OCI-LY7 (cell line): Measurements from ENCODE around the gene SLC66A2. TPM values are rescaled to one million over a fixed set of nuclear protein-coding genes. Genes with fewer than 3 reads are reported as not detected.
A peak's percentile ranks its signal among the peaks of the same experiment; 100 is the strongest.

Experiments used
- BruUV-seq: library from RNA; stranded (reverse); fragments of 400-500 nt; replicated peaks from 2 replicates; lab custom pipeline; 2021; lab: Mats Ljungman, UMichigan
- CTCF ChIA-PET: fragments of 300-600 bp; sonication (Branson Sonifier 250); formaldehyde crosslinking; loops from one replicate; lab custom pipeline; 2022; ENCODE audit warnings: antibody characterized with exemption; ENCODE audit not compliant: unreplicated experiment; lab: Charles Lee
- POLR2A ChIA-PET: fragments of 300-600 bp; sonication (Branson Sonifier 250); formaldehyde crosslinking; loops from one replicate; lab custom pipeline; 2022; ENCODE audit warnings: antibody characterized with exemption; lab: Charles Lee
- DNase-seq: peaks from one replicate; pipeline ENCODE4 v3.0.0-alpha.2; 2015; ENCODE audit warnings: low spot score
- H2AFZ ChIP-seq: fragments of 200-600 bp; sonication (generic), shearing (Covaris generic); 2 replicates; pipeline ENCODE4 v1.6.1; 2014; ENCODE audit warnings: mild to moderate bottlenecking, antibody characterized with exemption, low read length, moderate library complexity
- H3K27ac ChIP-seq: fragments of 200-600 bp; sonication (generic); 2 replicates; pipeline ENCODE4 v1.5.1; 2014; ENCODE audit warnings: mixed run types, low read depth, mild to moderate bottlenecking, moderate library complexity, low read length, inconsistent platforms; ENCODE audit not compliant: poor library complexity, severe bottlenecking
- H3K36me3 ChIP-seq: fragments of 200-600 bp; sonication (generic); 2 replicates; pipeline ENCODE4 v1.6.1; 2014; ENCODE audit warnings: mild to moderate bottlenecking, antibody characterized with exemption, low read length, moderate library complexity, mixed read lengths; ENCODE audit not compliant: insufficient read depth
- H3K4me1 ChIP-seq: fragments of 200-600 bp; sonication (generic); 2 replicates; pipeline ENCODE4 v1.5.1; 2014; ENCODE audit warnings: mild to moderate bottlenecking, low read length; ENCODE audit not compliant: insufficient read depth, poor library complexity, severe bottlenecking
- H3K4me2 ChIP-seq: fragments of 200-600 bp; sonication (generic); 2 replicates; pipeline ENCODE4 v1.6.1; 2014; ENCODE audit warnings: mild to moderate bottlenecking, low read length
- H3K4me3 ChIP-seq: fragments of 200-600 bp; sonication (generic); 2 replicates; pipeline ENCODE4 v1.5.1; 2014; ENCODE audit warnings: mild to moderate bottlenecking, low read depth, low read length; ENCODE audit not compliant: poor library complexity, severe bottlenecking
- H3K79me2 ChIP-seq: fragments of 200-600 bp; sonication (generic); 2 replicates; pipeline ENCODE4 v1.6.1; 2016; ENCODE audit warnings: low read depth, mild to moderate bottlenecking, low read length, moderate library complexity, mixed read lengths; ENCODE audit not compliant: insufficient read depth
- H3K9me2 ChIP-seq: fragments of 200-600 bp; sonication (generic); 2 replicates; pipeline ENCODE4 v1.6.1; 2016; ENCODE audit warnings: mild to moderate bottlenecking, low read length, mixed read lengths; ENCODE audit not compliant: insufficient read depth
- H3K9me3 ChIP-seq: fragments of 200-600 bp; sonication (generic); 2 replicates; pipeline ENCODE4 v1.6.1; 2014; ENCODE audit warnings: mild to moderate bottlenecking, mixed run types, low read length, mixed read lengths
- H4K20me1 ChIP-seq: fragments of 200-600 bp; sonication (generic); 2 replicates; pipeline ENCODE4 v1.6.1; 2014; ENCODE audit warnings: mild to moderate bottlenecking, antibody characterized with exemption, low read length, moderate library complexity, mixed read lengths; ENCODE audit not compliant: insufficient read depth
- EZH2phosphoT487 ChIP-seq: fragments of 200-600 bp; sonication (generic); IDR thresholded peaks from 2 replicates; pipeline ENCODE4 v1.6.1; 2018; ENCODE audit warnings: low read depth, borderline replicate concordance, mild to moderate bottlenecking, mixed run types, antibody characterized with exemption, low read length, moderate library complexity, mixed read lengths
- intact Hi-C: fragments of 100-400 bp; cut with micrococcal nuclease; formaldehyde crosslinking; loops from one replicate; pipeline ENCODE4 v1.10.0; 2022; ENCODE audit not compliant: unreplicated experiment
- total RNA-seq, 2 experiments: library from RNA; depleted of rRNA in 1 of 2; stranded (reverse); fragments of >200 nt in 1 of 2; shearing (Covaris generic) in 1 of 2; gene quantifications; 2 replicates each; pipeline ENCODE4 v1.2.3, GENCODE V29; 2014 to 2022
- TF ChIP-seq, protein P1 (sequence below): fragments of 200-600 bp; sonication (generic); conservative IDR thresholded peaks from 2 replicates; pipeline ENCODE4 v1.5.1; 2014; ENCODE audit warnings: mild to moderate bottlenecking, antibody characterized with exemption, low read length, moderate library complexity, mixed read lengths

Gene SLC66A2
- total RNA-seq, 2 experiments from 2014 or later, result 14.5 to 17.9 TPM

DNA sequence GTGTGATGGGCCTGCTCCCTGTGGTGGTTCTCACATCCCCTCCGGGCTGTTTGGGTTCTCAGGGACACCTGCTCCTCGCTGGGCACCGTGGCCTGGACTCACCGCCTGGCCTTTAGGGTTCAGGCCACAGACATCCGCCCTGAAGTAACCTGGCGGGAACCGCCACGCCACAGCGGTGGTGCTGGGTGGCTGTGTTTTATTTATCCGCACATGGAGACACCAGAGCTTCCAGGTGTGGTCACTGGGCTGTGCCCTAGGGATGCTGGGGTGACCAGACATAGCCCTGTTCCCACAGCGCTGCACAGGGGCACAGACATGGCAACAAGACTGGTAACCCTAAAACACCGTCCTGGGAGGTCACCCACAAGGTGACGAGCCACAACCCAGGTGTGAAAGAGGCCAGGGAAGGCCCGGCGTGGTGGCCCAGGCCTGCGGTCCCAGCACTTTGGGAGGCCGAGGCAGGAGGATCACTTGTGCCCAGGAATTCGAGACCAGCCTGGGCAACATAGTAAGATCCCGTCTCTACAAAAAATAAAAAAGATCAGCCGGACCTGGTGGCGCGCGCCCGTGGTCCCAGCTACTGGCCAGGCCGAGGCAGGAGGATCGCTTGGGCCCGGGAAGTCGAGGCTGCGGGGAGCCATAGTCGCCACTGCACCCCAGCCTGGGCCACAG lies 12.3 kb upstream of the SLC66A2 start:
- Histone ChIP-seq H4K20me1 (no peaks in the 10 kb centered on the region), H3K9me2 (no peaks in the 10 kb centered on the region), H3K4me1 (peaks cover 30% of the 10 kb centered on the region), H3K9me3 (no peaks in the 10 kb centered on the region), H3K27ac (no peak overlapping the region), H2AFZ (no peak overlapping the region), H3K36me3 (no peaks in the 10 kb centered on the region), H3K4me2 (peak overlapping the region; percentile 55; the same call in 1 of the 2 replicates), H3K79me2 (no peaks in the 10 kb centered on the region), H3K4me3 (peak overlapping the region; percentile 43)
- TF ChIP-seq EZH2phosphoT487, result no peak
- TF ChIP-seq, protein P1, sequence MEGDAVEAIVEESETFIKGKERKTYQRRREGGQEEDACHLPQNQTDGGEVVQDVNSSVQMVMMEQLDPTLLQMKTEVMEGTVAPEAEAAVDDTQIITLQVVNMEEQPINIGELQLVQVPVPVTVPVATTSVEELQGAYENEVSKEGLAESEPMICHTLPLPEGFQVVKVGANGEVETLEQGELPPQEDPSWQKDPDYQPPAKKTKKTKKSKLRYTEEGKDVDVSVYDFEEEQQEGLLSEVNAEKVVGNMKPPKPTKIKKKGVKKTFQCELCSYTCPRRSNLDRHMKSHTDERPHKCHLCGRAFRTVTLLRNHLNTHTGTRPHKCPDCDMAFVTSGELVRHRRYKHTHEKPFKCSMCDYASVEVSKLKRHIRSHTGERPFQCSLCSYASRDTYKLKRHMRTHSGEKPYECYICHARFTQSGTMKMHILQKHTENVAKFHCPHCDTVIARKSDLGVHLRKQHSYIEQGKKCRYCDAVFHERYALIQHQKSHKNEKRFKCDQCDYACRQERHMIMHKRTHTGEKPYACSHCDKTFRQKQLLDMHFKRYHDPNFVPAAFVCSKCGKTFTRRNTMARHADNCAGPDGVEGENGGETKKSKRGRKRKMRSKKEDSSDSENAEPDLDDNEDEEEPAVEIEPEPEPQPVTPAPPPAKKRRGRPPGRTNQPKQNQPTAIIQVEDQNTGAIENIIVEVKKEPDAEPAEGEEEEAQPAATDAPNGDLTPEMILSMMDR, result no peak
- intact Hi-C loops, result no loop called here
- no TSS peak for BruUV-seq
- CTCF ChIA-PET, result no interaction called here
- no peak for DNase-seq
- POLR2A ChIA-PET, result no interaction called here

DNA sequence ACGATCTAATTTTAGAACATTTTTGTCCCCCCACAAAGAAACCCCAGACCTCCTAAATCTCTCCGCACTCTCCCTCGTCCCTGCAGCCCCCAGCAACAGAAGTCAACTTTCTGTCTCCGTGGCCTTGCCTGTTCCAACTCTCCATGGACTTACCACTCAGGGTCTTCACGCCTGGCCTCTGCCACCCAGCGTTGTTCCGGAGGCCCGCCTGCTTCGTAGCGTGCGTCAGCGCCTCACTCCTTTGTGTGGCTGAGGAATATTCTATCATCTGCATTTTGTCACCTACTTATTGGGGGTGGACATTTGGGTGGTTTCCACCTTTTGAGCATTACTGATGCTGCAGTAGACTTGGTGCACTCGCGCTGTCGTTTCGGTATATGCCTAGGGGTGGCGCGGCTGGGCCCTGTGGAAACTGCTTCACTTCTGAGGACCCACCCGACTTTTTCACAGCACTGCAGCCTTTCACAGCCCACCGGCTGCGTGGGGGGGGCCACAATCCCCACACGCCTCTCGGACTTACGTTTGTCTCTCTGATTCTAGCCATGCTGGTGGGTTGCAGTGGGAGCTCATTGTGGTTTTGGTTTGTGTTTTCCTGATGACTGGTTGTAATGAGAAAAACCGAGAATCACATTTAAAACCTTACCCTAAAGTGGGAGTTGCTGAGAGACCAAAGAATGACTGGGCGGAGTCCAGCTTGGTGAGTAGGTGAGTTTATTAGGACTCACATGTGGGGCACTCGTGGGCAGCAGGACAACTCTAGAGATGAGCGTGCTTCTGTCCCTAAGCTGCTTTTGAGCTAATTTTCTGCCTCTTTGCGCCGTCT lies 11.6 kb upstream of the SLC66A2 start:
- Histone ChIP-seq H3K9me2 (no peaks in the 10 kb centered on the region), H3K9me3 (no peaks in the 10 kb centered on the region), H3K4me1 (peaks cover 30% of the 10 kb centered on the region), H3K4me2 (peak overlapping the region; percentile 20; the same call in 1 of the 2 replicates), H3K79me2 (no peaks in the 10 kb centered on the region), H4K20me1 (no peaks in the 10 kb centered on the region), H3K36me3 (no peaks in the 10 kb centered on the region), H2AFZ (no peak overlapping the region), H3K27ac (no peak overlapping the region), H3K4me3 (no peak overlapping the region)
- no peak for TF ChIP-seq EZH2phosphoT487
- TF ChIP-seq, protein P1, result peak; percentile 41; the same call in 1 of the 2 replicates
- POLR2A ChIA-PET, result no interaction called here
- intact Hi-C loops, result no loop called here
- no TSS peak for BruUV-seq
- no peak for DNase-seq
- CTCF ChIA-PET, result no interaction called here
